Anterior cingulate cortex (tissue), 58 donors: ENCODE data around the gene INSC.

Experiments
- DNase-seq, 58 donors: peaks; one replicate each; lab custom pipeline; 2025; lab: John Stamatoyannopoulos, UW

The INSC gene

GRCh38 chr11:15107730-15108515 is 6.8 kb upstream of the INSC start:
- DNase-seq = no peak

DNA sequence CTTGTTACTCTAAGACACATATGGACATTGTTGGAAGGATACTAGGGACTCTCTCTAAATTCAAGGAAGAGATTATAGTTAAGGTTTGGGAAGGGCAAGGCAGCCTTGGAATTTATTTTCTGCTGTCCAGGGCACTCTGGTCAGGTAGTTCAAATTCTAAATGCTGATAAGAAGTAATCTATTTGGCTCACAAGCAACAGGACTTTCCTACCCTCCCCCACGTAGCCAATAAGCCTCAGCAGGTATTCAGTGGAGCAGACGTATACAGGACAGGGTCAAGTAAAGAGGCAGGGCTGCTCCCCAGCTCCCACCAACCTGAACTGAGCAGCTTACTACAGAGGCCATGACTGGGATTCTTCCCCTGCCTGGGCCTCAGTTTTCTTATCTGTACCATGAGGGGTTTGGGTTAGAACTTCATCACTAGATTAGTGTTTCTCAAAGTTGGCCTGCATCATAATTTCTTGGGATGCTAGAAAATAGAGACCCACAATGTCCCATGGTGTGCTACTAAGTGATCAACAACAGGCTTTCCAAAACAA is 6.1 kb upstream of the INSC start:
- DNase-seq = no peak

DNA sequence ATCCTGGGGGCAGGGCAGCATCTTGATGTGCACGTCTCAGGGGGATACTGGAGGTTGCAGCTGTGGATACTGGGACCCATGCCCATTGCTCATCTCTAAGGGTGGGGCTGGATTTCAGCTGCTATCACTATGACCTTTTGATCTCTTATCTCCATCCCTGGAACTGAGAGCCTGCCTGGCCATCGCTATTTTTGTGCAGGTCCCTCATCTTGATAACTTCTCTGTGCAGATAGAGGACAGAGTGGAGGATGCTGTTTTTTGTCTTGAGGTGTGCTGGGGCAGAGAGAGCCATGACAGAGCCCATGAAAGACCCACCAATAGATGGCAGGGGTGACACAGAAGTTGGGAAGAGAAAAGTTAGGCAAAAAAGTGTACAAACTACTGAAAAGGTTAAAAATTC is 5.1 kb upstream of the INSC start:
- DNase-seq = no peak

DNA sequence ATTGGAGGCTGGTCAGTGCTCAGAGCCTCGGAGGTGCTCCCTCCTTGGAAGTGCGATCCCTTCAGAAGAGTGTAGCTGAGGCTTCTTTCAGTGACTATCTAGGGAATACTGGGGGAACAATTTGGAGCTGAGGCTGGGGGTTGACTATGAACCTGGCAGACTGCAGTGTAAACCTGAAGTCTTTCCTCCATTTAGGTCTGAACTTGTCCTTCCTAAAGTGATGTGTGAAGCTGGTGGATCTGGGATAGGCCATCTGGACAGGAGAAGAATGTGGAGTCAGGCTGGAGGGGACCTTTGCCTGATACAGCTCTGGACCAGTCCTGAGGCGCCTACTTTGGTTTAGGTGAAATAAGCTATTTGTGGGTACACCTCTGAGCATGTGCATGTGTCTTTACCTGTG is 3.5 kb upstream of the INSC start:
- no peak for DNase-seq

DNA sequence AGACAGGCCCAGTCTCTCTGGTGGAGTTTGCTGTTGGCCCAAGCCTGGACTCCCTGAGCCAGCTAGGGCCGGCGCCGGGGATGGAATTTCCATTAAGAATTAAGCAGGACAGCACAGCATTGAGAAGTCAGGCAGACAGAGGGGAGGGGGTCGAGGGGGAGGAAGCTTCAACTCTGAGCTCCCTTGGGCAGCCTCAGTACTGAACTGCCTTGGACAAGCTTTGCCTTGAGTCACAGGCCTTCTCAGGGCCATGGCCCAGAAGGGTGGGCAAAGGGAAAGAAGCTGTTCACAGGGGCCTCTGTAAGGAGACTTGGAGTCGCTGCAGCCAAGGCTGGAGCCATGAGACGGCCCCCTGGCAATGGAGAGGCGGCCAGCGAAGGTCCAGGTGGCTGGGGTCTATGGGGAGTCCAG is 2.6 kb upstream of the INSC start:
- no peak for DNase-seq

DNA sequence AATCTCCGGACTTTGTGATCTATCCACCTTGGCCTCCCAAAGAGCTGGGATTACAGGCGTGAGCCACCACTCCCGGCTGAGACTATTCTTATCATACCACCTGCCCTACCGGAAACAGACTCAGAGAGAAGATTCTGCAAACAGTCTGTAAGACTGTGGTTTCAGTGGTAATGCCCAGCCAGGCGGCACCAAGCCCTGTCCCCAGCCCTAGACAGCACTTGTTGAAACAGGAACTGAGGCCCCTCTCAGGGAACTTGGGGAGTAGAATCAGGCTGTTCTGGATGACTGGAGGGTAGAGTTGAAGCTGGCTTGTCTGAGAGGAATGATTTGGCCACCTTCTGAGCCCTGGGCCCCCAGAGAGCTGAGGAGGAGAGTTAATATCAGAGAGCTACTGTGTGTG is 1.3 kb upstream of the INSC start:
- DNase-seq = peak in 2 of 58 donors; percentile 6 to 21

- DNase-seq = no peak
Observed at GRCh38 chr11:15115686-15116085, 963 bp downstream of the INSC start.

DNA sequence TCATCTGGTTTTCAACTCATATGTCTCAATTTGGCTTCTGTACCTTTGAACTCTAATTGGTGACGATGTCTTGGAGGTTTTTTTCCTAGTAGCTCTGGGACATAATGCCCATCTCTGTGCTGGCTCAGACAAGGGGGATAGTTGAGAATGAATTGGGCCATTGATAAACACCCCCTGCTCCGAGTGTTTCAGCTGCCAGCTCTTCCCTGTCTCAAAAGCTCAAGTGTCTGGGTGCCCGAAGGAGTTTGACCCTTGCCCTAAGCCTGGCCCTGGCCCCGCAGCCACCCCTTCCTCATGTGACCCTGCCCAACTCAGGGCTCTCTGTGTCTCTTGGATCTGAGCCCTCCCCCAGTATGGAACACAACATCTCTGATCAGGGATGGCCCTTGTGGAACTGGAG is 3.0 kb downstream of the INSC start:
- peak in 17 of 58 donors; percentile 4 to 65 (median 25) for DNase-seq

DNA sequence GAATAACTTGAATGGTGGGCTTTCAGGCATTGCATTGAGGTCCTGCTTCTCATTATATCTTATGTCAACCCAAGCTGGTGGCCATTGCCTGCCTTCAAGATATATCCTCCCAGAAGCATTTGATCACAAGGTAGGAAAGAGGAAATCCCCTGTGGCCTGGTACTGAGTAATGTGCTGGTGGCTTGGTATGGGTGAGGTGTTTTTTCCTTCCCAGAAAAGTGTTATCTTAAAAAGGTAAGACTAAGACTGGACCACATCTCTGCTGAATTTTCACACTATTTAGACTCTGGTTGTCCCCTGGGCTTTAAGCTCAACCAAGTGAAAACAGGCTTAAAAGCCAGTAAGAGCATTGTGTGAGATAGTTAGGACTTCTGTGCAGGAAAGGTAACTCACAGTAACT is 3.7 kb downstream of the INSC start:
- no peak for DNase-seq

DNA sequence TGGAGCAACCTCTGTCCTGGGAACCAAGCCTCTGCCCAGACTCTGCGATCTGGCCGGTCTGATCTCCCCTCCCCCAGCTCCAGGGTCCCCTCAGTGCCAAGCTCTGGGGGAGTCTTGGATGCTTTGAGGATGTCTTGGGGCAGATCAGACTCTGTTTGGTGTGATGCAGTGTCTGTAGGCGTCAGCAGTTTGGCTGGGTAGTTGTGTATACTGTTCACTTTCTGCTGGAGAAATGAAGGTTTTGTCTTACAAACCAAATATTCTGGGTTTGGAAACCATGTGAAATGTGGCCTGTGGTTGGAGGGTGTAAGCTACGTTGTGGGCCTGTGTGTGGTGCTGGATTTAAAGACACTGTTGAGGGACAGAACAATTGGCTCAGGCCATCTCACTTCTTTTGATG is 4.6 kb downstream of the INSC start:
- no peak for DNase-seq

DNA sequence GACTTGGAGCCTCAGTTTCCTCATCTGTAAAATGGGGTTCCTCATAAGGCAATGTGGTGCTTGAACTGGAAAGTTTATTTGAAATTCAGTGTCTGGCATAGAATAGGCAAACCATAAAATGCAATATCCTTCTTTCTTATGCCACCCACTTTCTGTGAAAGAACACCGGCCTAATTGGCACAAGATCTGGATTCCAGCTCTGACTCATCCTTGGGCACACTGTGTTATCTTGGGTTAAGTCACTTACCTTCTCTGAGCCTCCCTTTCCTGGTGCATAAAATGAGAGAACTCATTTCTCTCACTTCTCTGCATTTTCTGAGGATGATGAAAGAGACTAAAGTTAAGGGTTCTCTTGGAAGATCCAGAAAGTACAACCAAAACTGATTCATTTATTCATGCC is 5.1 kb downstream of the INSC start:
- DNase-seq = peak in 1 of 58 donors; percentile 12

GRCh38 chr11:15123849-15124248 is 9.1 kb downstream of the INSC start:
- DNase-seq = peak in 6 of 58 donors; percentile 7 to 76 (median 30)

DNA sequence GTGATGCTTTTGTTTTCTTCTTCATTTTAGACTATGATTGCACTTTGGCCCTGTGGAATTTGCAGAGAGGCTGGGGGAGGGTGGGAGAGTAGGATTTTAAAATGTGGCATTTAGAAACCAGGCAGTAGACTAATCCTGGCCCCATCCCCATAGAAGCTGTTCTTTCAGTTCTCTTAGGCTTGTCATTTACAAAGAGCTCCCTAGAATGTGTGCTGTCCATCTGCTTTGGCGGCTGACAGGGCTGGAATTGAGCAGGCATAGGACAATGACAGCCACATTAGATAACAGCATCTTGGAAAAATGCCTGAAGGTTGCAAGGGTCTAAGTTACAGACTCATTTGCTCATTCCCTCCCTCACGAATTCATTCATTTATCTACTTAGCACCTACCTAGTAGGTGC is 9.8 kb downstream of the INSC start:
- DNase-seq = no peak

DNA sequence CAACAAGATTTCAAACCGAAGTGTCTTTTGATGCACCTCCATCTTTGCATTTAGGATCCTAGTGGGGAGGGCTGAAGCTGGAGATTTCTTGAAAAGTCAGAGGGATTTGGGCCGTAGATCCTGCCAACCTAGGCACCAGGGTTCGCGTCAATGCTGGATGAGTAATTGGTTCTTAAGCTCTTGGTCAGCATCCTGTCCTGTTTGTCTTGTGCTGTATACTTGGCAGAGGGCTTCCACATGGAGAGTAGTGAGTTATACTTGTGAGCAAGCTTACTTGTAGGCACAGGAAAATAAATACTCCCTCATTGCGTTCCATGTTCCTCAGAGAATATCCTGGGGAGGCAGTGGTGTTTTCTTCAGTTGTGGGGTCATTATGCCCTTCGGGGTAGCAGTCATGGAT is 12.6 kb downstream of the INSC start:
- no peak for DNase-seq

DNA sequence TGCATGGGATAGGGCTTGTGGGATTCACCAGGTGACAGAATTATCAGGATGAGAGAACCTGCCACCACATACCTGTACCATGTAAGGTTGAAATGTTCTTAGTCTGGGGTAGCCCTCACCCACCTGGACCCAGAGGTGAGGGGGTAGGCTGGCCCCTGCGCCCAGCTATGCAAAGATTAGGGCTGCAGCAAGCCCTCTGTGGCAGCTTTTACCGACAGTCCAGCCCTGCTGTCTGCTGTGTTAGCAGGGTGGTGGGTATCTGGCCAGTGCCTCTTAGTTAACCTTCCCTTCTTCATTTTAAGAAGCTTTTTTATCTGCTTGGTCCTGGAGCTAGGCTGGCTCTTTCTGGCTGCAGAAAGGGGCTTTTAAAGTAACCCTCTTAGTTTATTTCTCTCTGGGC is 13.9 kb downstream of the INSC start:
- DNase-seq = no peak

GRCh38 chr11:15136166-15136565 is 21.4 kb downstream of the INSC start:
- DNase-seq = no peak

- no peak for DNase-seq
Observed at GRCh38 chr11:15139096-15139770, 24.5 kb downstream of the INSC start.

DNA sequence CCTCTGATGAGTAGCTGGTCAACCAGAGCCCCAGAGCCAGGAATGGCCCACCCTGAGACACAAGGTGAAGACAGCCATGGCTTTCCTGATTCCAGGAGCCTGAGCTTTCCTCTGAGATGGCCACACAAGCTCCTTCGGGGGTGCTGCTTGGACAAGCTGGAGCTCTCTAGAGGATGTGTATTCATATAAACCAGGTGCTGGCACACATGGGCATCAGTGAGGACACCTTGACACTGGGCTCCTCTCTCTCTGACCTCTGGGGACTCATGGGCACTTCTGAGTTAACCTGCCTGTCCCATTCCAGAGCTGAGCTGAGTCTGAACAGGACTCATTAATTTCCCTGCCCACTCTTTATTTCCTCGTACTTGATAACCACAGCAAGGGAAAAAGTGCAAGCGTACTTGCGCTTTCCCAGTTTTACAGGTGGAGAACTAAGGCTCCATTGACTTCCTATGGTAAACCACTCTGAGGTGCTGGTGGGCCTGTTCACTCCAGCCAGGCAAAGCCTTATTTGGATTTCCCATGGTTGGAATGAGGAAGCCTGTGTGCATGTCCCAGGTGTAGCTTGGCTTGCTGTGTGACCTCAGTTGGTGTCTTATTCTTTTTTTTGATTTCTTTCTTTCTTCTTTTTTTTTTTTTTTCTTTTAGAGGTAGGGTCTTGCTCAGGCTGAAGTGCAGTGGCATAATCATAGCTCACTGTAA is 25.4 kb downstream of the INSC start:
- no peak for DNase-seq

DNA sequence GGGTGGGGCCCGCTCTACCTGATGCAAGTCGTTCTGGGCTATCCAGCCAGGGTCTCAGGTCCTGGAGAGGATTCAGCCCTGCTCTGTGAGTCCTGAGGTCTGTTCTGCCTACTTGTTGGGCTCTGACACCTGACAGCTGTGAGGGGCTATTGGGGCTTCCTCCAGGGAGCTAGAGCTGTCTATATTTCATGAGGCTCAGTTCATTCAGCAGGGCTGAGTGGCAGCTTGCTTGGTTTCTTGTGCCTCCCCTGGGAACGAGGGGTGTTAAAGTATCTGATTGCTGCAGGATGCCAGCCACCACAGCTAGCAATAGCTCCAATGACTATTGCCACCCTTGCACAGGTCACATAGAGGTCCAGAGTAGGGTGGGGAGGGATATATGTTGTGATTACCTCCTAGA is 26.7 kb downstream of the INSC start:
- no peak for DNase-seq

DNA sequence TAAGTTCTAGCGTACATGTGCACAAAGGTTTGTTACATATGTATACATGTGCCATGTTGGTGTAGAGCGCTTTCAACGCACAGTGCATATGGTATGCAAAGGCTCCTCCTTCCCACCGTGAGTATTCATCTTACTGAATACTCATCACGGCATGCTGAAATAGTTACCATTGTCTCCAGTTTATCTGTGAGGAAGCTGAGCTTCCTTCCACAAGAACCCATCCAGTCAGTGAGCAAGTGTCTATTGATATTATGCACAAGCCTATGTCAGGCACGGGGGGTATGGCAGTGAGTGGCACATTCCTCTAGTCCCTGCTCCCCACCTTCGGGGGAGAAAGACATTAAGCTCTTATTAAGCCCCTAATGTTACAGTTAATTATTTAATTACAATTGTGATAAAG is 28.1 kb downstream of the INSC start:
- DNase-seq = no peak

- no peak for DNase-seq
Observed at GRCh38 chr11:15143855-15144254, 29.1 kb downstream of the INSC start.
